ENCODE measurements around the gene KCNQ1.

KCNQ1 gene

GRCh38 chr11:2540223-2540991, 95.6 kb downstream of the KCNQ1 start:
- TF ChIP-seq CREB5 (CRISPR knock-in tag; IDR thresholded peaks at IDR 0.05; ENCODE audit: low read depth) (no peak), GLIS3 (CRISPR knock-in tag; IDR thresholded peaks at IDR 0.05) (no peak), TOX (CRISPR knock-in tag; IDR thresholded peaks at IDR 0.05; ENCODE audit: borderline replicate concordance) (no peak), ZNF8 (CRISPR knock-in tag; IDR thresholded peaks at IDR 0.05) (no peak), ESRRG (CRISPR knock-in tag; IDR thresholded peaks at IDR 0.05) (no peak), PPARA (CRISPR knock-in tag; IDR thresholded peaks at IDR 0.05; ENCODE audit: borderline replicate concordance) (no peak), ZC3H10 (CRISPR knock-in tag; IDR thresholded peaks at IDR 0.05) (no peak), RARB (CRISPR knock-in tag; IDR thresholded peaks at IDR 0.05) (no peak), TCF4 (CRISPR knock-in tag; IDR thresholded peaks at IDR 0.05; ENCODE audit: borderline replicate concordance) (no peak), OSR1 (CRISPR knock-in tag; IDR thresholded peaks at IDR 0.05) (no peak), CSDC2 (CRISPR knock-in tag; IDR thresholded peaks at IDR 0.05) (no peak), TSHZ2 (CRISPR knock-in tag; IDR thresholded peaks at IDR 0.05) (no peak), ARNTL (CRISPR knock-in tag; IDR thresholded peaks at IDR 0.05; ENCODE audit: borderline replicate concordance, low read depth) (no peak), ZNF565 (CRISPR knock-in tag; conservative IDR thresholded peaks at IDR 0.05; ENCODE audit: low read depth) (no peak)
- no peak for ATAC-seq

GRCh38 chr11:2540992-2541680, 96.3 kb downstream of the KCNQ1 start:
- TF ChIP-seq BACH2 (CRISPR knock-in tag; IDR thresholded peaks at IDR 0.05; ENCODE audit: borderline replicate concordance) (no peak), PATZ1 (CRISPR knock-in tag; IDR thresholded peaks at IDR 0.05; ENCODE audit: borderline replicate concordance) (no peak), TCF4 (CRISPR knock-in tag; IDR thresholded peaks at IDR 0.05; ENCODE audit: borderline replicate concordance) (no peak), ZC3H10 (CRISPR knock-in tag; IDR thresholded peaks at IDR 0.05) (no peak), ISL1 (CRISPR knock-in tag; IDR thresholded peaks at IDR 0.05) (no peak), CSDC2 (CRISPR knock-in tag; IDR thresholded peaks at IDR 0.05) (no peak), GLIS3 (CRISPR knock-in tag; IDR thresholded peaks at IDR 0.05) (no peak)
- ATAC-seq, result no peak

- no peak for ATAC-seq
Measured at GRCh38 chr11:2541881-2542361, 97.1 kb downstream of the KCNQ1 start.

More at GRCh38 chr11:2541881-2542361, 97.1 kb downstream of the KCNQ1 start:
- TF ChIP-seq OSR1 (CRISPR knock-in tag; IDR thresholded peaks at IDR 0.05), result no peak
- no peak for TF ChIP-seq TSHZ2 (CRISPR knock-in tag; IDR thresholded peaks at IDR 0.05)
- TF ChIP-seq CREB5 (CRISPR knock-in tag; IDR thresholded peaks at IDR 0.05; ENCODE audit: low read depth), result no peak
- no peak for TF ChIP-seq ZNF8 (CRISPR knock-in tag; IDR thresholded peaks at IDR 0.05)
- no peak for TF ChIP-seq CSRNP3 (CRISPR knock-in tag; IDR thresholded peaks at IDR 0.05)
- TF ChIP-seq SNAI2 (CRISPR knock-in tag; IDR thresholded peaks at IDR 0.05), result no peak
- TF ChIP-seq ESRRG (CRISPR knock-in tag; IDR thresholded peaks at IDR 0.05), result no peak

Data from SK-N-SH treated with all-trans-retinoic acid at 6 μM for 48 hours (cell line).